Lower lobe of right lung (tissue), 2 donors: ENCODE results near the gene TNPO3. TPM values are rescaled to one million over a fixed set of nuclear protein-coding genes. Genes with fewer than 3 reads are reported as not detected.
"Not testable (repeated sequence)": the region's sequence is repeated elsewhere in the genome, so short reads cannot be mapped to it uniquely, and the experiment has no call there.

Experiments used
- ATAC-seq, 2 donors: fragments of 200-7000 bp; cut with Tn5 transposase; one replicate each; pipeline ENCODE4 v1.9.1; 2020 to 2022; ENCODE audit warnings: mild to moderate bottlenecking in 2 of 2, moderate library complexity in 2 of 2
- DNase-seq: peaks from one replicate; pipeline ENCODE4 v3.0.0-alpha.2; 2020
- H3K27ac ChIP-seq: fragments of 200-600 bp; one replicate; pipeline ENCODE4 v1.8.0; 2022
- H3K27me3 ChIP-seq: fragments of 200-600 bp; one replicate; pipeline ENCODE4 v1.8.0; 2022; ENCODE audit warnings: low read depth
- H3K36me3 ChIP-seq: fragments of 200-600 bp; one replicate; pipeline ENCODE4 v1.8.0; 2022; ENCODE audit warnings: mild to moderate bottlenecking
- H3K4me1 ChIP-seq: fragments of 200-600 bp; one replicate; pipeline ENCODE4 v1.8.0; 2022
- H3K4me3 ChIP-seq: fragments of 200-600 bp; one replicate; pipeline ENCODE4 v1.8.0; 2022; ENCODE audit warnings: mild to moderate bottlenecking
- H3K9me3 ChIP-seq: fragments of 200-600 bp; one replicate; pipeline ENCODE4 v1.8.0; 2022
- intact Hi-C: fragments of 100-400 bp; cut with DNase I; formaldehyde crosslinking; loops from one replicate; pipeline ENCODE4 v1.11.0; 2022
- total RNA-seq: library from RNA; stranded (reverse); fragmentation: NEBNext Ultra II Directional; extraction: Animal tissue kit (Norgen Biotek cat#: 25700); gene quantifications from one replicate; pipeline ENCODE4 v1.2.1, GENCODE V29; 2021
- TF ChIP-seq, protein P1 (sequence below): fragments of 200-600 bp; IDR thresholded peaks from one replicate; pipeline ENCODE4 v1.8.0; 2022; ENCODE audit warnings: antibody characterized with exemption, mild to moderate bottlenecking
- donor health status: DM: no; HTN: yes; CAD: no; lungs with severe emphysema.

Gene TNPO3
- total RNA-seq, 1 donor from 2014 or later: 37.0 TPM

DNA sequence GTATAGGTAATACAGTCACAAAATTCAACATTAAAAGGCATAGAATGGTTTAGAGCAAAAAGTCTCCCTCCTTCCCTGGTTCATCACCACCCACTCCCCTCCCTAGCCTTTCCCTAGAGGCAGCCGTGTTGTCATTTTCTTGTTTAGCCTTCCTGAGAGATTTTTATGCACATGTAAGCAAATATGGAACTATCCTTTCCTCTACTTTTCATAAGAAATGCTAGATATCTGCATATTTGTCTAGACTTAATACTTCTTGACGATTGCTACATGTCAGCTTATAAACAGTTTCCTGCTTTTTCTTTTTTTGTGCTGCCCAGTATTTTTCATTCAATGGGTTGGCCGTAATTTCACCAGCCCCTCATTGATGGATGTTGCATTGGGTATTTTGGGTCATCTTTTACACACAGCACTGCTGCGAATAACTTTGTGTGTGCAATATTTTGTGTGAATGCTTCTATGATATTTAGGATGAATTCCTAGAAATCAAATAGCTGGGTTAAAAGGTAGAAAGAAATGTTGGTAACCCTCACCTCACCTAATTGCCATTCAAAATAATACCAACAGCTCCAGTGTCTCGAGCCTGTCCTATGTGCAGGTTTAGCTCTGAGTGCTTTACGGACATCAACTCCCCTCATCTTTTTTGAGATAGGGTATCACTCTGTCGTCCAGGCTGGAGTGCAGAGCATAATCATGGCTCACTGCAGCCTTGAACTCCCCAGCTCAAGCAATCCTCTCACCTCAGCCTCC, 110.2 kb downstream of the TNPO3 start:
- ATAC-seq: no peak
- H3K27me3 ChIP-seq: peaks cover 8% of the 10 kb centered on the region
- H3K4me1 ChIP-seq: peaks cover 29% of the 10 kb centered on the region
- H3K4me3 ChIP-seq: no peak overlapping the region
- TF ChIP-seq, protein P1, sequence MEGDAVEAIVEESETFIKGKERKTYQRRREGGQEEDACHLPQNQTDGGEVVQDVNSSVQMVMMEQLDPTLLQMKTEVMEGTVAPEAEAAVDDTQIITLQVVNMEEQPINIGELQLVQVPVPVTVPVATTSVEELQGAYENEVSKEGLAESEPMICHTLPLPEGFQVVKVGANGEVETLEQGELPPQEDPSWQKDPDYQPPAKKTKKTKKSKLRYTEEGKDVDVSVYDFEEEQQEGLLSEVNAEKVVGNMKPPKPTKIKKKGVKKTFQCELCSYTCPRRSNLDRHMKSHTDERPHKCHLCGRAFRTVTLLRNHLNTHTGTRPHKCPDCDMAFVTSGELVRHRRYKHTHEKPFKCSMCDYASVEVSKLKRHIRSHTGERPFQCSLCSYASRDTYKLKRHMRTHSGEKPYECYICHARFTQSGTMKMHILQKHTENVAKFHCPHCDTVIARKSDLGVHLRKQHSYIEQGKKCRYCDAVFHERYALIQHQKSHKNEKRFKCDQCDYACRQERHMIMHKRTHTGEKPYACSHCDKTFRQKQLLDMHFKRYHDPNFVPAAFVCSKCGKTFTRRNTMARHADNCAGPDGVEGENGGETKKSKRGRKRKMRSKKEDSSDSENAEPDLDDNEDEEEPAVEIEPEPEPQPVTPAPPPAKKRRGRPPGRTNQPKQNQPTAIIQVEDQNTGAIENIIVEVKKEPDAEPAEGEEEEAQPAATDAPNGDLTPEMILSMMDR: no peak
- peaks cover 31% of the 10 kb centered on the region for H3K36me3 ChIP-seq
- intact Hi-C loops: no loop called here
- H3K27ac ChIP-seq: no peak overlapping the region
- no peaks in the 10 kb centered on the region for H3K9me3 ChIP-seq
- DNase-seq: no peak

DNA sequence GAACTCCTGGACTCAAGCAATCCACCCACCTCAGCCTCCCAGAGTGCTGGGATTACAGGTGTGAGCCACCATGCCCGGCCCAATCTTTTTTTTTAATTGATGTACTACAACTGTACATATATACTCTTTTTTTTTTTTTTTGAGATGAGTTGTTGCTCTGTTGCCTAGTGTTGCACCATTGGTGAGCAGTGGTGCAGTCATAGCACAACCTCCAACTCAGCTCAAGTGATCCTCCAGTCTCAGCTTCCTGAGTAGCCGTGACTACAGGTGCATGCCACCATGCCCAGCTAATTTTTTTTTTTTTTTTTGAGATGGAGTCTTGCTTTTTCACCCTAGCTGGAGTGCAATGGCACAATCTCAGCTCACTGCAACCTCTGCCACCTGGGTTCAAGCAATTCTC, 111.7 kb downstream of the TNPO3 start:
- H3K4me3 ChIP-seq, ATAC-seq, H3K27ac ChIP-seq, intact Hi-C loops, H3K9me3 ChIP-seq, DNase-seq: not testable (repeated sequence)
- Histone ChIP-seq H3K4me1 (peaks cover 31% of the 10 kb centered on the region), H3K36me3 (peaks cover 18% of the 10 kb centered on the region), H3K27me3 (peaks cover 22% of the 10 kb centered on the region)

DNA sequence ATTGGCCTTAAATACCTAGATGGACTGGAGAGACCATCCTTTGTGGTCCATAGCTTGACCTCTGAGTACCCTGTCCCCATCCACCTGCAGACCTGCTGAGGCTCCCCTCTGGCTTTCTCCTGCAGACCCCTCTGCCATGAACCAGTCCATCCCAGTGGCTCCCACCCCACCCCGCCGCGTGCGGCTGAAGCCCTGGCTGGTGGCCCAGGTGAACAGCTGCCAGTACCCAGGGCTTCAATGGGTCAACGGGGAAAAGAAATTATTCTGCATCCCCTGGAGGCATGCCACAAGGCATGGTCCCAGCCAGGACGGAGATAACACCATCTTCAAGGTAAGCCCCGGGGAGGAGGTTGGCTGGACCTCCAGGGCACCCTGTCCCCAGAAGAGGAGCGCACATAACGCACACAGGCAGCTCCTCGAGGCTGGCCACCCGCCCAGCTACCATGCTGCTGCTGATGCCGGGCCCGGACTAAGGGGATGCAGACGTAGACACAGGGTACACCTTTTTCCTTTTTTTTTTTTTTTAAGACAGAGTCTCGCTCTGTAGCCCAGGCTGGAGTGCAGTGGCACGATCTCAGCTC, 112.9 kb downstream of the TNPO3 start:
- H3K4me3 ChIP-seq: no peak overlapping the region
- H3K4me1 ChIP-seq: peaks cover 34% of the 10 kb centered on the region
- H3K9me3 ChIP-seq: no peaks in the 10 kb centered on the region
- H3K27me3 ChIP-seq: peaks cover 33% of the 10 kb centered on the region
- H3K27ac ChIP-seq: no peak overlapping the region
- intact Hi-C loops: no loop called here
- no peak for ATAC-seq
- peaks cover 16% of the 10 kb centered on the region for H3K36me3 ChIP-seq
- no peak for DNase-seq
- TF ChIP-seq, protein P1: no peak

DNA sequence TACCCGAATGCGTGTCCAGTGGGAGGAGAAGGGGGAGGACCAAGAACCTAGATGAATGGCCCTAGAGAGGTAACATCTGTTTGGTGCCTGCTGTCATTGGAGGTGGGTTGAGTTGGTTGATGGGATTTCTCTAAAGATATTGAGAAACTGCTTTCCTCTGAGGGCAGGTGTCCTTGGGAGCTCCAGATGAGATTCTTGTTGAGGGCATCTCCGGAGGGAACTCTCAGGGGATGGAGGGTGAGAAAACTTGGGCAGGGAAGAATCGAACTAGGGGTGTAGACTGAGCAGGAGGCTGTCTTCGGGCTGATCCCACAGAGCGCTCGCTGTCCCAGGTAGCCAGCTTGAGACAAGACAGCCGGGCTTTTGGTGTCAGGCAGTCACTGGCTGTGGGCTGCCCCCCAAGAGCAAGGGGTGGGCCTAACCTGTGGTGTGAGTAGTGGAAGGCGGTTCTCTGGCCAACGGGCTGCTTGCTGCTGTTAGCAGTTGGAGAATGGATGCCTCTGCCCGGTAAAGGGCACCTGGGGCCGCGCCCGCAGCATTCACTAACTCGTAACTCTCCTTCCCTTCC, 113.5 kb downstream of the TNPO3 start:
- Histone ChIP-seq H3K4me1 (peaks cover 34% of the 10 kb centered on the region), H3K9me3 (no peaks in the 10 kb centered on the region), H3K36me3 (peaks cover 11% of the 10 kb centered on the region), H3K27me3 (peaks cover 33% of the 10 kb centered on the region), H3K27ac (peak overlapping the region; percentile 78), H3K4me3 (peak overlapping the region; percentile 68)
- TF ChIP-seq, protein P1: no peak
- no peak for DNase-seq
- ATAC-seq: no peak
- intact Hi-C loops: no loop called here

DNA sequence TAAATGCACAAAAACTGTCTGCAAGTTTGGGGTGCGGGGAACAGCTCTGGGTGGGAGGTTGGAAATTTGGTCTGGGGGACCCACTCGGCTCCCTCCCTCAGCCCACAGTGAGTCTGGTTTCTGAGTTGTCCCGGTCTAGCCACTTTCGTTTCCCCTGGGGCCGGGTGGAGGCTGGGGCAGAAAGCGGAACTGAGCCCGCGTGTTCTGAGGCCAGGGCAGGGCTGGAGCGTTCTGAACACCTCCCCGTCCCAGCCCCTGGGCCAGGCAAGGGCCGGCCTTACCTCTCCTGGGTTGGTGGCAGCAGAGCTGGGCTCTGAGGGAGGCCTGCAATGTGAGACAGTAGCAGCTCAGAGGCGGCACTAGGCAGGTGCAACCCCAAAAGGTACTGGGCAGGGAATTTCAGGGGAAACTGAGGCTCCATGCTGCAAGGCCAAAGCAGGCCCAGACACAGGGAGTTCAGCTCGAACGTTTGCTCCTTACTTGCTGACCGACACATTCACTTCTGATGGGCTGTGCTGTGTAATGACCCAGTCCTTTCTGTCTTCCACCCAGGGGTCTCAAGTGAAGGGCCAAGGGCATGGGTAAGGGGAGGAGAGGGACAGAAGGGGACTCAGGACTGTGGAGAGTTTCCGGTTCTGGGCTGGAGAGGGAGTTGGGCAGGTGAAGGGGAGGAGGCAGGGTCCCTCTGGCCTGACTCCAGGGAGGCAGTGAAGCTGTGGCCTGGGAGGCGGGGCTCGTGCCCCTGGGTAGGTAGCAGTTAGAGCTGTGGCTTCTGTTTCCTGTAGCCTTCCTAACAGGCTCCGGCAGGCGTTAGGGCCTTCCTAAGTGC, 114.2 kb downstream of the TNPO3 start:
- peak overlapping the region; percentile 78 for H3K27ac ChIP-seq
- TF ChIP-seq, protein P1: no peak
- peak overlapping the region; percentile 68 for H3K4me3 ChIP-seq
- H3K27me3 ChIP-seq: peaks cover 33% of the 10 kb centered on the region
- H3K4me1 ChIP-seq: peaks cover 36% of the 10 kb centered on the region
- ATAC-seq: peak; percentile 72 to 83
- H3K9me3 ChIP-seq: no peaks in the 10 kb centered on the region
- peaks cover 4% of the 10 kb centered on the region for H3K36me3 ChIP-seq
- peak; percentile 89 for DNase-seq
- intact Hi-C loops: no loop called here
